ENCODE results near the gene LDLRAD4. TPM values are rescaled to one million over a fixed set of nuclear protein-coding genes. Genes with fewer than 3 reads are reported as not detected.

LDLRAD4 gene
- polyA plus RNA-seq, 1 of the 3 experiments (the other 2 are of a cell fraction), result 0.16 TPM

DNA sequence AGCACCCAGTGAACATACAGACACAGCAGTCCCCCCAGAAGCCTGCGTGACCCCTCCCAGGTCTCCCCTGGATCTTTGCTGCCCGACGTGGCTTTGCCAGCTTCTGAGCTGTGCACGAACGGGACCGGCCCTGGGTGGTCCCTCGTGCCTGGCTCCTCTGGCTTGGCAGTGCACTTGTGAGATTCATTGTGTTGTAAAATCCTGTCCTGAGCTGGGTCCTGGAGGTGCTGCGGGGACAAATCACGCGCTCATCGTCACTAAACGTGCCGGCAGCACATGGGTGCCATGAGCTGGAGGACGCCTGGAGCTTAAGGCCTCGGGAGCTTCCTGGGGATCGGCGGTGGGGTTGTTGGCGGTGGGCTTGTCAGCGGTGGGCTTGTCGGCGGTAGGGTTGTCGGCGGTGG, 402.9 kb downstream of the LDLRAD4 start (continued):
- no peak for TF ChIP-seq MAX (IDR thresholded peaks at IDR 0.05; ENCODE audit: low read depth)
- TF ChIP-seq CHD2 (IDR thresholded peaks at IDR 0.05; ENCODE audit: low read length, partially characterized antibody), result no peak
- no peak for TF ChIP-seq RCOR1 (IDR thresholded peaks at IDR 0.05; ENCODE audit: low read length)
- no peak for TF ChIP-seq FOXM1 (IDR thresholded peaks at IDR 0.05; ENCODE audit: low read depth)

DNA sequence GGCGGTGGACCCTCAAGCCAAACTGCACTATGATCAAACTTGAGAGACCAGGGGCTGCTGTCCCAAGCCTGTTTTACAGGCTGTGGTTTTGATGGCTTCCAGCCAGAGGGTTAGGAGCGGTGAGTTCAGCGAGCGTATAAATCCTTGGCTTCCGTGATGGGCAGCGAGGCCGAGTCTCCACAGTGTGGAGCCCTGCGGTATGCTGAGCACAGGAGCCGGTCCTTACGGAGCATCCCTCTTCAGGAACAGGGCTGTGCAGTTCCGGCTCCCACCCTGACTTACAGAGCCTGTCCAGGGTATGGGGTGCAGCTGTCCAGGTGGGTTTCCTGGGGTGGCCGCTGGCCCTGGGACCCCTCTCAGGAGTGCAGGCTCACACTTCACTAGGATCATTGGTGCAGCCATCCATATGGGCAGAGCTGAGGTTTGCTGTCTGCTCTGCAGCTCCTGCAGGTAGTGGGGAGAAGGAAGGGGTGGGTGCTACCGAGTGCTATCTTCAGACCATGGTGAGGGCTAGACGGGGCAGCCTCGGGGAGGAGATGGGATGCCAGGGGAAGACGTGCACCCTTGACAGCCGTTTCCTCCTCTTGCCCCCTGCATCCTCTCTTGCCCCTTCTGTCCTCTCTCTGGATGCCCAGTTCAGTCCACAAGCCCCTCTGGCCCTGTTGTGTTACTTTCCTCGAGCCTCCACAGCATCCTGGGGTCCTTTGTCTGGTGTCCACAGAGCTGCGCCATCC, 403.5 kb downstream of the LDLRAD4 start:
- ChIA-PET CTCF (interaction anchor here (0.6 to 1.2 kb wide), 4 partner anchors 8 to 406 kb away, joined by 3 to 4 read pairs (median 4); no protein-coding TSS in a partner anchor), POLR2A (no interaction called here)
- no peak for DNase-seq
- Histone ChIP-seq H3K27me3 (ENCODE audit: insufficient read depth) (no peaks in the 10 kb centered on the region), H3K4me3 (ENCODE audit: low read depth in 2 of 2, low read length in 1 of 2) (no peak overlapping the region), H3K9ac (no peak overlapping the region), H3K36me3 (replicated peaks in 1 of 2; ENCODE audit: control insufficient read depth in 1 of 2, insufficient read depth in 2 of 2, low read length in 1 of 2) (no peaks in the 10 kb centered on the region), H3K9me2 (no peaks in the 10 kb centered on the region), H2AFZ (ENCODE audit: low read depth) (no peak overlapping the region), H3K4me1 (ENCODE audit: control insufficient read depth in 1 of 2, insufficient read depth in 2 of 2, low read depth in 1 of 2, low read length in 1 of 2) (peaks cover 0 to 22% of the 10 kb centered on the region in 2 experiments; a peak in 1 of 4 replicates), H3K4me2 (no peak overlapping the region), H3K9me3 (no peaks in the 10 kb centered on the region), H3F3A (replicated peaks; ENCODE audit: insufficient read depth) (no peaks in the 10 kb centered on the region), H4K20me1 (ENCODE audit: insufficient read depth) (no peaks in the 10 kb centered on the region), H3K27ac (ENCODE audit: low read depth in 2 of 2, low read length in 1 of 2) (no peak overlapping the region), H3K79me2 (ENCODE audit: insufficient read depth) (no peaks in the 10 kb centered on the region)
- 53% methylated on average over 9 of the region's 19 CpGs for WGBS (ENCODE audit: low lambda C conversion rate)
- TF ChIP-seq RXRA (IDR thresholded peaks at IDR 0.05; ENCODE audit: borderline replicate concordance, low read depth) (no peak), EP300 (IDR thresholded peaks at IDR 0.05; ENCODE audit: borderline replicate concordance in 1 of 2, low read depth in 1 of 2, low read length in 1 of 2) (no peak), ZBTB33 (IDR thresholded peaks at IDR 0.05; ENCODE audit: borderline replicate concordance, low read depth) (no peak), GATA2 (CRISPR knock-in tag; IDR thresholded peaks at IDR 0.05) (no peak), SIN3A (IDR thresholded peaks at IDR 0.05; ENCODE audit: borderline replicate concordance, low read depth, low read length) (no peak)

GRCh38 chr18:13622751-13623150, 404.2 kb downstream of the LDLRAD4 start:
- Histone ChIP-seq H3K27ac (ENCODE audit: low read depth in 2 of 2, low read length in 1 of 2) (no peak overlapping the region), H3K4me3 (ENCODE audit: low read depth in 2 of 2, low read length in 1 of 2) (no peak overlapping the region), H3K4me2 (no peak overlapping the region), H3K9ac (no peak overlapping the region), H3K36me3 (replicated peaks in 1 of 2; ENCODE audit: control insufficient read depth in 1 of 2, insufficient read depth in 2 of 2, low read length in 1 of 2) (no peaks in the 10 kb centered on the region), H3K4me1 (ENCODE audit: control insufficient read depth in 1 of 2, insufficient read depth in 2 of 2, low read depth in 1 of 2, low read length in 1 of 2) (peaks cover 0 to 26% of the 10 kb centered on the region in 2 experiments; a peak in 1 of 4 replicates), H3K9me3 (no peaks in the 10 kb centered on the region), H3K27me3 (ENCODE audit: insufficient read depth) (no peaks in the 10 kb centered on the region), H3F3A (replicated peaks; ENCODE audit: insufficient read depth) (no peaks in the 10 kb centered on the region), H4K20me1 (ENCODE audit: insufficient read depth) (no peaks in the 10 kb centered on the region), H3K9me2 (no peaks in the 10 kb centered on the region), H3K79me2 (ENCODE audit: insufficient read depth) (no peaks in the 10 kb centered on the region), H2AFZ (ENCODE audit: low read depth) (no peak overlapping the region)
- ChIA-PET CTCF (interaction anchor here (0.7 to 1.0 kb wide), 2 partner anchors 63 to 65 kb away, joined by 4 to 5 read pairs; no protein-coding TSS in a partner anchor), POLR2A (no interaction called here)
- WGBS (ENCODE audit: low lambda C conversion rate), result 59% methylated on average over 7 of the region's 8 CpGs
- no peak for DNase-seq
- TF ChIP-seq RFX5 (IDR thresholded peaks at IDR 0.05; ENCODE audit: low read length), result no peak

Data from SK-N-SH (cell line).